AG04449 (cell line): ENCODE data around the gene KRTAP10-2.
"Not testable (repeated sequence)": the region's sequence is repeated elsewhere in the genome, so short reads cannot be mapped to it uniquely, and the experiment has no call there.

Experiments used
- CTCF ChIA-PET: fragments of 350-600 bp; formaldehyde crosslinking; extraction: SDS; loops from one replicate; lab custom pipeline; 2021; ENCODE audit warnings: antibody characterized with exemption; lab: Yijun Ruan, JAX
- POLR2A ChIA-PET: fragments of 400-600, 350-600 bp; formaldehyde crosslinking; extraction: SDS; loops from one replicate; lab custom pipeline; 2020; ENCODE audit warnings: antibody characterized with exemption, inconsistent platforms; lab: Yijun Ruan, JAX
- DNase-seq: peaks from one replicate; pipeline ENCODE4 v3.0.0-alpha.2; 2010; ENCODE audit warnings: low read depth, low spot score
- H3K4me3 ChIP-seq: 2 replicates; pipeline ENCODE4 v1.5.1; 2011; ENCODE audit warnings: low read depth, mild to moderate bottlenecking, control low read depth, low read length
- CTCF ChIP-seq: IDR thresholded peaks from one replicate; pipeline ENCODE4 v1.5.1; 2011; ENCODE audit warnings: mild to moderate bottlenecking, moderate library complexity, low read length, control low read depth, inconsistent platforms; ENCODE audit not compliant: insufficient read depth; ENCODE audit errors: missing control alignments

The KRTAP10-2 gene

DNA sequence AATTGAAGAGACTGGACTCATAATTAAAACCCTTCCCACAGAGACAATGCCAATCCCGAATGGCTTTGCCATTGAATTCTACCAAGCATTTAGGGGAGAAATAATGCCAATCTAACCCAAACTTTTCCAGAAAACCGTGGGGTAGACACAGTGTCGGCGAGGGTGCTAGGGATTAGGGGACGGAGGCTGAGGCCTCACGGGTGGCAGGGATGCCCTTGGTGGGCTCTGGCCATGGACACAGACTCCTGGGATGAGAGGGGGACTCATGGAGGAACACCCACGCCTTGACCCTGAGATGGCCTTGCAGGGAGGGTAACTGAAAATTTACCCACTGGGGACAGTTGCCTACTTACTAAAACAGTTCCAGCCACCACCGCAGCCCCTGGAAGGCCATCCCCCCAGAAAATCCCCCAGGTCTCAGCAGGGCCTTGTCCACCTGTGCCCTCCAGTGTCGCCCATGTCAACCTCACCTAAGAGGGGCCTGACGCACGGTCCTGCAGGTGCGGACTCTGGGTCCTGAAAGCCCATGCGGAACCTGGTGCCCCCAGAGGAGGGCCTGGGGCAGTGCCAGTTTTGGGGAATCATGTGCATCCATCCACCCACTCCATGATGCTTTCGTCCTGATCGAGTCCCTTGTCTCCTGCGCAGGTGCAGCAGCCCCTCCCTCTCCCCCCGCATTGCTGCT is 27.2 kb upstream of the KRTAP10-2 start:
- ChIA-PET CTCF (no interaction called here), POLR2A (no interaction called here)
- H3K4me3 ChIP-seq, result no peak overlapping the region
- DNase-seq, result no peak
- no peak for TF ChIP-seq CTCF

DNA sequence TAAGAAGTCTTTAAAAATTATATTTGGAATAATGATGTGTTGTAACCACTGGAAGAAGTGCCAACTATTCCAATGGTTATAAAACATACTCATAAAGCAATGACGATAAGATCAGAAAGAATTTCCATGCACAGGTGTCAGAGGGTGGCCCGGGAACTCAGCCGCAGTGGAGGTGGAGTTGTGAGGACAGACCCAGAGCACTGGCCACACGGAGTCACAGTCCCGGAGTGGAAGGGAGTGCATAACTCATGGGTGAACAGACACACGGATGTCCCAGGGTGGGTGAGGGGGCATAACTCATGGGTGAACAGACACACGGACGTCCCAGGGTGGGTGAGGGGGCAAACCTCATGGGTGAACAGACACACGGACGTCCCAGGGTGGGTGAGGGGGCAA is 24.7 kb upstream of the KRTAP10-2 start:
- H3K4me3 ChIP-seq, result no peak overlapping the region
- no peak for DNase-seq
- no peak for TF ChIP-seq CTCF
- CTCF ChIA-PET, result no interaction called here
- POLR2A ChIA-PET, result no interaction called here

DNA sequence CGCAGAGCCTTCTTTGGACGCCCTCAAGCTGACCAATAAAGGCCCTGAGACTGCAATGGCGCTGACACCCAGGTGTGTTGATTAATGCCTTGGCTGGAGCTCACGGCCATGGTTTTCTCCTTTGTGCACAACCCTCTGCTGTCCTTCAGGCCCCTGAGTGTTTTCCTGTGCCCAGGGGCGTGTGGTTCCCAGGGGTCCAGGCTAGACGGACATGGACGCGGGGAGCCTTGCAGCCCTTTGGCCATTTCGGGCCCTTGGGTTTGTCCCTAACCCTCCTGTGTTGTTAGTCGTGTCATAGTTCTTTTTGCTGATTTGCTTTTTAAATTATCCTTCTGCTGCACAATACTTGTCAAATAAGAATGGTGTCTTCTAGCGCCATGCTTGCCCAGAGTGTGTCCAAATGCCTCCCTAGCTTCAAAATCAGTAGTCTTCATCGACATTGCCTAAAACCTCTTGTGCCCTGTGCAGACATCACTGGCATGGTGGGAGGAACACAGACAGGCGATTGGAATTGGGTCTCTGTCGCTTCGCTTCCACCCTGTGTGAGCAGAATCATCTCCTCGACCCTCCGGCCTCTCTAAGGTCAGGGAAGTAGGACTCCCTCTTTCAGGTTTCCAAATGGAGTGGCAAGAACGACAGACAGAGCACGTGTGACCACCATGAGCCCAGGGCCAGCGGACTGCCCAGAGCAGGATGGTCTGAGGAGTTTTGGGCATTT is 24.2 kb upstream of the KRTAP10-2 start:
- POLR2A ChIA-PET, result no interaction called here
- DNase-seq, result no peak
- H3K4me3 ChIP-seq, result no peak overlapping the region
- TF ChIP-seq CTCF, result no peak
- CTCF ChIA-PET, result no interaction called here

DNA sequence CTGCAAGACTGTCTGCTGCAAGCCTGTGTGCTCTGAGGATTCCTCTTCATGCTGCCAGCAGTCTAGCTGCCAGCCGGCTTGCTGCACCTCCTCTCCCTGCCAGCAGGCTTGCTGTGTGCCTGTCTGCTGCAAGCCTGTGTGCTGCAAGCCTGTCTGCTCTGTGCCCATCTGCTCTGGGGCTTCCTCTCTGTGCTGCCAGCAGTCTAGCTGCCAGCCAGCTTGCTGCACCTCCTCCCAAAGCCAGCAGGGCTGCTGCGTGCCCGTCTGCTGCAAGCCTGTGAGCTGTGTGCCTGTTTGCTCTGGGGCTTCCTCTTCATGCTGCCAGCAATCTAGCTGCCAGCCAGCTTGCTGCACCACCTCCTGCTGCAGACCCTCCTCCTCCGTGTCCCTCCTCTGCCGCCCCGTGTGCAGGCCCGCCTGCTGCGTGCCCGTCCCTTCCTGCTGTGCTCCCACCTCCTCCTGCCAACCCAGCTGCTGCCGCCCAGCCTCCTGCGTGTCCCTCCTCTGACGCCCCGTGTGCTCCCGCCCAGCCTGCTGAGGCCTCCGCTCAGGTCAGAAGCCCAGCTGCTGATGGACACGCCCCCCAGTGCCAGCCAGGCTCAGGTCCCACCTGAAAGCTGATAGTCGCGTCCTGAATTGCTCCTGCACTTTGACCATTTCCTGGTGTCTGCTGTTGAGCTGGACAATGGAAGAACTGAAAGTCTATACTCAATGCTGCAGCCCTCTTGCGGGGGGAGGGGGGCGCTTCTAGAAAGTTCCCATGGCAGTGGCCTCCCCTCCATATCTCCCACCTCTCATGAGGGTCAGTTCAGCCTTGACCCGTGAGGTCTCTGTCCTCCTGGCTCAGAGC is 23.4 kb upstream of the KRTAP10-2 start:
- no peak overlapping the region for H3K4me3 ChIP-seq
- DNase-seq, result no peak
- ChIA-PET POLR2A (no interaction called here), CTCF (no interaction called here)
- TF ChIP-seq CTCF, result no peak

DNA sequence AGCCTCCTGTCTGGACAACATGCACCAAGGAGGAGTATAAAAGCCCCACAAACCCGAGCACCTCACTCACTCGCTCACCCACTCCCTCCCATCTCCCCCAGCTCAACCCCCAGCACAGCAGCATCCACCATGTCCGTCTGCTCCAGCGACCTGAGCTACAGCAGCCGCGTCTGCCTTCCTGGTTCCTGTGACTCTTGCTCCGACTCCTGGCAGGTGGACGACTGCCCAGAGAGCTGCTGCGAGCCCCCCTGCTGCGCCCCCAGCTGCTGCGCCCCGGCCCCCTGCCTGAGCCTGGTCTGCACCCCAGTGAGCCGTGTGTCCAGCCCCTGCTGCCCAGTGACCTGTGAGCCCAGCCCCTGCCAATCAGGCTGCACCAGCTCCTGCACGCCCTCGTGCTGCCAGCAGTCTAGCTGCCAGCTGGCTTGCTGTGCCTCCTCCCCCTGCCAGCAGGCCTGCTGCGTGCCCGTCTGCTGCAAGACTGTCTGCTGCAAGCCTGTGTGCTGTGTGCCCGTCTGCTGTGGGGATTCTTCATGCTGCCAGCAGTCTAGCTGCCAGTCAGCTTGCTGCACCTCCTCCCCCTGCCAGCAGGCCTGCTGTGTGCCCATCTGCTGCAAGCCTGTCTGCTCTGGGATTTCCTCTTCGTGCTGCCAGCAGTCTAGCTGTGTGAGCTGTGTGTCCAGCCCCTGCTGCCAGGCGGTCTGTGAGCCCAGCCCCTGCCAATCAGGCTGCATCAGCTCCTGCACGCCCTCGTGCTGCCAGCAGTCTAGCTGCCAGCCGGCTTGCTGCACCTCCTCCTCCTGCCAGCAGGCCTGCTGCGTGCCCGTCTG is 22.5 kb upstream of the KRTAP10-2 start, which contains the start of gene KRTAP10-4:
TSS of gene KRTAP10-4 (plus strand) at position 100 of the 827 bp plus-strand sequence. CDS start at position 130, 30 bp downstream.
- H3K4me3 ChIP-seq, DNase-seq, CTCF ChIA-PET: not testable (repeated sequence)
- POLR2A ChIA-PET, result interaction anchor here (0.7 kb wide), 1 partner anchor 19 kb away, joined by 3 read pairs; the partner anchor contains the start of gene KRTAP10-6

- POLR2A ChIA-PET, result interaction anchor here (0.7 kb wide), 1 partner anchor 19 kb away, joined by 3 read pairs; the partner anchor contains the start of gene KRTAP10-6
- TF ChIP-seq CTCF, result no peak
- CTCF ChIA-PET, result no interaction called here
- H3K4me3 ChIP-seq, result no peak overlapping the region
- DNase-seq, result no peak
Measured at GRCh38 chr21:44572959-44573583, 21.8 kb upstream of the KRTAP10-2 start.
